OCI-M2 (cell line): ENCODE results near the gene AFAP1.

Experiments
- DNase-seq: peaks from one replicate; lab custom pipeline; 2025; ENCODE audit not compliant: unreplicated experiment; lab: John Stamatoyannopoulos, UW

AFAP1 gene

GRCh38 chr4:7759216-7759615 is 180.4 kb downstream of the AFAP1 start:
- DNase-seq: no peak

GRCh38 chr4:7758476-7758875 is 181.2 kb downstream of the AFAP1 start:
- no peak for DNase-seq

GRCh38 chr4:7757501-7758471 is 181.9 kb downstream of the AFAP1 start:
- DNase-seq: no peak

GRCh38 chr4:7756561-7757355 is 182.9 kb downstream of the AFAP1 start:
- no peak for DNase-seq

GRCh38 chr4:7756071-7756470 is 183.6 kb downstream of the AFAP1 start:
- no peak for DNase-seq

- no peak for DNase-seq
Observed at GRCh38 chr4:7755561-7755960, 184.1 kb downstream of the AFAP1 start.

GRCh38 chr4:7754565-7755262 is 184.9 kb downstream of the AFAP1 start:
- no peak for DNase-seq

- no peak for DNase-seq
Observed at GRCh38 chr4:7753931-7754465, 185.7 kb downstream of the AFAP1 start.

GRCh38 chr4:7753271-7753670 is 186.4 kb downstream of the AFAP1 start:
- no peak for DNase-seq

- DNase-seq: no peak
Observed at GRCh38 chr4:7752649-7753048, 187.0 kb downstream of the AFAP1 start.

GRCh38 chr4:7750972-7751371 is 188.7 kb downstream of the AFAP1 start:
- DNase-seq: no peak

- no peak for DNase-seq
Observed at GRCh38 chr4:7750523-7750922, 189.1 kb downstream of the AFAP1 start.

- no peak for DNase-seq
Observed at GRCh38 chr4:7747566-7747965, 192.1 kb downstream of the AFAP1 start.

- DNase-seq: no peak
Observed at GRCh38 chr4:7747062-7747385, 192.6 kb downstream of the AFAP1 start.

- no peak for DNase-seq
Observed at GRCh38 chr4:7746351-7747061, 193.2 kb downstream of the AFAP1 start.

- no peak for DNase-seq
Observed at GRCh38 chr4:7745301-7745885, 194.3 kb downstream of the AFAP1 start.

- DNase-seq: no peak
Observed at GRCh38 chr4:7744142-7744804, 195.4 kb downstream of the AFAP1 start.

- no peak for DNase-seq
Observed at GRCh38 chr4:7742807-7743280, 196.8 kb downstream of the AFAP1 start.

GRCh38 chr4:7741946-7742806 is 197.5 kb downstream of the AFAP1 start:
- DNase-seq: no peak
